GM21619 (cell line): ENCODE results near the gene ATP5PO.
"Not testable (repeated sequence)": the region's sequence is repeated elsewhere in the genome, so short reads cannot be mapped to it uniquely, and the experiment has no call there.

Experiments used
- ATAC-seq: cut with Tn5 transposase; IDR thresholded peaks from one replicate; pipeline ENCODE4 v1.9.1; 2021; ENCODE audit not compliant: unreplicated experiment

ATP5PO gene

DNA sequence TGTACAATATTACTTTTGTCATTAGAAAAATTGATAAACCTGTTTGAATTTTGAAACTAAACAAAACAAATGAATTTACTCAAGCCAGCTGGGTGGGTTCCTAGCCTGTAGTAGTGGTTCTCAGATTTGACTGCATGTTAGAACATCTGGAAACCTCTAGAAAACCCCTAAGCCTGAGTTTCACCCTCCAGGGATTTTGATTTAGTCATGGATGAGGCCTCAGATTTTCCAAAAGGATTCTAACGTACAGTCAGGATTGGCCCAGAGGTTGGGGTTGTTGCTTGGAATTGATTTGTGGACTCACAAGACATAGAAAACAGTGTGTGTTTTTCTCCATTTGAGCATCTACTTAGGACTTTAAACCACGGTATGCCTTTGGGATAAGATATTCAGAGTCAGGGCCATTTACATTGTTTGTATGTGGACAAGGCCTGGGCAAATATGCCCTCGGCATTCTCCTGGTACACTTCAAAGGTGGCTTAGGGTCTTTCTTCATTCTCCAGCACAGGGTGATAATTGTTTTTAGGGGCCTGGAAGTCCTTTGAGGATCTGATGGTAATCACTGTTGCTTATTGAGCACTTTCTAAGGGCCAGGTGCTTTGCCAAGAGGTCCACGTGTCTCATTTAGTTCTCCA is 42.6 kb downstream of the ATP5PO start:
- no peak for ATAC-seq

DNA sequence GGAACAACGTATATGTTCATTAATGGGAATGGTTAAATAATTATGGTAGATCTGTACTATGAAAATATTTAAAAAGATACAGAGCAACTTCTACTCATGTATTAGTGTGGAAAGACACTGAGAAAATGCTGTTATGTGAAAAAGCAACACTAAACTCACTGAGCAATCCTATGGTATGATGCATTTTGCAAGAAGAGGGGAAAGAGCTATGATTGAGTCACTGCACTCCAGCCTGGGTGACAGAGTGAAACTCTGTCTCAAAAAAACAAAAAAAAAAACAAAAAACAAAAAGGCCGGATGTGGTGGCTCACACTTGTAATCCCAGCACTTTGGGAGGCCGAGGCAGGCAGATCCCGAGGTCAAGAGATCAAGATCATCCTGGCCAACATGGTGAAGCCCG is 44.4 kb downstream of the ATP5PO start:
- no peak for ATAC-seq

DNA sequence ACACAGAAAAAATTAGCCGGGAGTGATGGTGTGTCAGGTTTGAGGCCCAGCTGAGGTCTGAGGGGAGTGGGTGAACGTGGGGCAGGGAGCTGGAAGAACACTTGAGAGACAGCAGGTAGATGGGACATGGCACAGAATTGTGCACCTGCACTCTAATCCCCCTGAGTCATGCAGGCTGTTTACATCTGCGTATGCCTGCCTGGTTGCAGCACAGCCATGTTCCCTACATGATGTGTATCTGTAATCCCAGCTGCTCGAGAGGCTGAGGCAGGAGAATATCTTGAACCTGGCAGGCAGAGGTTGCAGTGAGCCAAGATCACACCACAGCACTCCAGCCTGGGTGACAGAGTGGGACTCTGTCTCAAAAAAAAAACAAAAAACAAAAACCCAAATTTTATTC is 44.8 kb downstream of the ATP5PO start:
- ATAC-seq = no peak

DNA sequence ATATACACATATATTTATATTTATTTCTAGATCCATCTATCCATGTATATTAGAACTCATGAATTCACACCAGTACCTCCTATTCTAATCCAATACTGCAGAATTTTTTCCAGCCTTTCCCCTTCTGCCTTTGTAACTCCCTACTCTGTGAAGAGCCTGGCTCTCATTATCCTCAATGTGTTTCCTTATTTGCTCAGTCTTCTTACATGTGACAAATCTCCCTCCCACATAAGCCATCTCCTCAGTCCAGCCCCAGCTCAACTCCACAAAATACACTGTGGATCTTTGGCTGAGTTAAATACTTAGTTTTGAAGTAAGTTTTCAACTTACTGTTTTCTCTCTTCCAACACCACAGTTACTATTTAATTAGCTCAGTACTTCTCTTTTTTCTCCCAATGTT is 45.7 kb downstream of the ATP5PO start:
- ATAC-seq = no peak

DNA sequence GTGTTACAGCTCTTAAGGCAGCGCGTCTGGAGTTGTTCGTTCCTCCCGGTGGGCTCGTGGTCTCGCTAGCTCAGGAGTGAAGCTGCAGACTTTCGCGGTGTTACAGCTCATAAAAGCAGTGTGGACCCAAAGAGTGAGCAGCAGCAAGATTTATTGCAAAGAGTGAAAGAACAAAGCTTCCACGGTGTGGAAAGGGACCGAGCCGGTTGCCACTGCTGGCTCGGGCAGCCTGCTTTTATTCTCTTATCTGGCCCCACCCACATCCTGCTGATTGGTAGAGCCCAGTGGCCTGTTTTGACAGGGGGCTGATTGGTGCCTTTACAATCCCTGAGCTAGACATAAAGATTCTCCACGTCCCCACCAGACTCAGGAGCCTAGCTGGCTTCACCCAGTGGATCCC is 47.7 kb downstream of the ATP5PO start:
- not testable (repeated sequence) for ATAC-seq

DNA sequence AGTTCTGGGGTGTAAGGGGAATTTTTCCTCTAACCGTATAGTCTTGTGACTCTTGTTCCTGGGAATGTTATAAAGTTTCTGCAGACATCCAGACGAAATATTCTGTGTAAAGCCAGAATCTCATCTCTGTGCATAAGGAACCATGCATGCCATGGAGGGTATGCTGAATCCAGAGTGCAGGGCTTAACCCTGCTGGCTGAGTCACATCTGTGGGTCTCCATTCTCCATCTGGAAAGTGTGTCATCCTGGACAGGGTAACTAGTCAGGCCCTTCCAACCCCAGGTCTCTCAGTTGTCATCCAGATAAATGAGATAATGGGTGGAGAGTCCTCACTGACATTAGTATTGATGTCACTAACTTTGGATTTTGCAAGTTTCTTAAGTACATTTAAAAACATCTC is 48.8 kb downstream of the ATP5PO start:
- no peak for ATAC-seq

DNA sequence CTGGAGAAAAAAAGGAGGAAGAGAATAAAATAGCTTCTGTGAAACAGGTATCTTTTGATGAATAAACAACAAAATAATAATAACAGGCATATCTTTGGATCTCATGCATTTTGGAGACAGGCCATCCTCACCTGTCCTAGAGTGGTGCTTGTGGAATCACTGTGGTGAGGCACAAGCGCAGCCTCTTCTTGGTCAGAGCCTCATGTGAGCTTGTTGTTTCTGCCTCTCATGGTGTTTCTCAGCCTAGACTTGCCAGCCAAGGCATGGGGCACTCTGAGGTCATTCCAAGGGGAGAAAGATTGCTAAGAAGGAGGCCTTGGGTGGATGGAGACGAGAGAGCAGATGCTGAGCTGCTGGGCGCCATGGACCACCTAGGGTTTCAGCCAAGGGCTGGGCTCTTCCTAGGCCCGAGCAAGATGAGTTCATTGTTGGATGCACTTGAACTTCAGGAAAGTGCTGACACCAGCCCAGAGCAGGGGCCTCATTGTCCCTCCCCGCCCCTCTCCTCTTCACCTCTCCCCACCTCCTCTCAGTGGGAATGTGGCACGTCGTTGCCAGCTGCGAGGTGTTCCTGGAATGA is 49.5 kb downstream of the ATP5PO start:
- no peak for ATAC-seq

DNA sequence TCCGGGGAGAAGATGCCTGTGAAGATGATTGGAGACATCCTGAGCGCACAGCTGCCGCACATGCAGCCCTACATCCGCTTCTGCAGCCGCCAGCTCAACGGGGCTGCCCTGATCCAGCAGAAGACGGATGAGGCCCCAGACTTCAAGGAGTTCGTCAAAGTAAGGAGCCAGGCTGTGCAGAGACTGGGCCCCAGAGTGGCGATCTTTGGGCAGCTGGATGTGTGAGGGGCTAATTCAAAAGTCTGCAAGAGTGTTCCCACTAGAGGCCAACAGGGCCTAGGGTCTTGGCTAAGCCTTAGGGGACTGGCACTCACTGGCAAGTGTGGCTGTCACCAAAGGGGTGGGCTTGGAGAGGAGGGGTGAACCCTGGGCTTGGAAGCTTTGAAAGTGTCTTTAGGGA is 50.4 kb downstream of the ATP5PO start:
- no peak for ATAC-seq

DNA sequence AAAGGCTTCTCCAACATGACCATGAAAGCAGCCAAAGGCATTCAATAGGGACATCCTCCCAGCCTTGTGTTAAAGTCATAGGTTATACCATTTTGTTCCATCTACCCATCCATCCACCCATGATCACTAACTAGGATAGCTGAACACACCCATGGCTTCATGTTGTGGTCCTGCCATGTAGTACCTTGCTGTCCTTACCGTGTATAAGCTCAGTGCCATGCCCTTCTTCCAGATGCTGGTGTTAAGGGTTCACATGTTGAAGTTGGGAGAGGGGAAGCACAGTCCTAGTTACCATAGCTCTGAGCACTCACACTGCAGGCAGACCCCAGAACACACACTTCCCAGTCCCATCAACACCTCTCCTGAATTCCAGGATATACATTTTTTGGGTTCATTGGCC is 51.5 kb downstream of the ATP5PO start:
- no peak for ATAC-seq

DNA sequence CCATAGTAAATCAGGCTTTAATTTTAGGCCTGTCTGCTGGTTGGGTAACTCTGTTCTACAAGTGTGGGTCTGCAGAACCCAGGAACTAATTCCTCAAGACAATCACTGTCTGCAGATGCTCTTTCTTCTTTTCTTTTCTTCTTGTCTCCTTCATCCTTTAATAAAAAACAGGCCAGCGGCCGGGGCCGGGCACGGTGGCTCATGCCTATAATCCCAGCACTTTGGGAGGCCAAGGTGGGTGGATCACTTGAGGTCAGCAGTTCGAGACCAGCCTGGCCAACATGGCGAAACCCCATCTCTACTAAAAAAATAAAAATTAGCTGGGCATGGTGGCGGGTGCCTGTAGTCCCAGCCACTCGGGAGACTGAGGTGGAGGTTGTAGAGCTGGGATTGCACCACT is 52.4 kb downstream of the ATP5PO start:
- ATAC-seq = not testable (repeated sequence)

DNA sequence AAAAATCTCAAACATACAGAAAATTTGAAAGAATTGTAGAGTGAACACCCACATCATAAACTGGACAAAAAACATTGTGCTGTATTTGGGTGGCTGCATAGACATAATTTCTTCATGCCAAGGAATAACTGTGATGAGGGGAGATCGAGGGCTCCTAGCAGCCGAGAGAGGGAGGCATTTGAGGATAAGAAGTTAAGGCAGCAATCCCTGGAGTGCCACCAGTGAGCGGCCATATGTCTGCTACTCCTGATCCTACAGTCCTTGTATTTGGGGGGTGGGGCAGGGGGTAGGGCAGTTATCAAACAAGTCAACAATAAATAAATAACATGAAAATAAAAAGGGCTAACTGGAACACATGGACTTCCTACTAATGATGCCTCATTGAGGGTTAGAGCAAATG is 54.5 kb downstream of the ATP5PO start:
- ATAC-seq = no peak

DNA sequence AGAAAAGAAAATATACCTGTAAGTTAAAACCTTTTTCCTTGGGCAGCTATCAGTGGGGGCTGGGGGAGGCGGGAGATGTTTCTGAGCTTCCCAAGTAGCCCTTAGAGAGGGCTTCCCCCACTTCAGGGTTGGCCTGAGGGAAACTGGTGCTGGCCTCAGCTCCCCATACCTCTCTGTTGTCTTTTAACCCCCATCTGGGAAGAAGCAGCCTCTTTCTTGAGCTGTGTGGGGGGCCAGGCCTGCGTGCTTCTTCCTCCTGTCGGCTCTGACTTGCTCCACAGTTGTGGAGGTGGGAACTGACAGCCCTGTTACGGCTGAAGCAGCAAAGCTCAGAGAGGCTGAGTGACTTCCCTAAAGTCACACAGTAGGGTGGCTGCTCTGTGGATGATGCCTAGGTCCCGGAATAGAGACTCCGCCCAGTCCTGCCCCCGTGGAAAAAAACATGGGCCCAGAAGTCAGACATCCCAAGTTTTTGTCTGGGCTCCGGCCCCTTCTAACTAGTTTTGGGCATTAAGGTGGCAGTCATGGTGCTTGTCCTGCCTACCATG is 55.2 kb downstream of the ATP5PO start:
- no peak for ATAC-seq

DNA sequence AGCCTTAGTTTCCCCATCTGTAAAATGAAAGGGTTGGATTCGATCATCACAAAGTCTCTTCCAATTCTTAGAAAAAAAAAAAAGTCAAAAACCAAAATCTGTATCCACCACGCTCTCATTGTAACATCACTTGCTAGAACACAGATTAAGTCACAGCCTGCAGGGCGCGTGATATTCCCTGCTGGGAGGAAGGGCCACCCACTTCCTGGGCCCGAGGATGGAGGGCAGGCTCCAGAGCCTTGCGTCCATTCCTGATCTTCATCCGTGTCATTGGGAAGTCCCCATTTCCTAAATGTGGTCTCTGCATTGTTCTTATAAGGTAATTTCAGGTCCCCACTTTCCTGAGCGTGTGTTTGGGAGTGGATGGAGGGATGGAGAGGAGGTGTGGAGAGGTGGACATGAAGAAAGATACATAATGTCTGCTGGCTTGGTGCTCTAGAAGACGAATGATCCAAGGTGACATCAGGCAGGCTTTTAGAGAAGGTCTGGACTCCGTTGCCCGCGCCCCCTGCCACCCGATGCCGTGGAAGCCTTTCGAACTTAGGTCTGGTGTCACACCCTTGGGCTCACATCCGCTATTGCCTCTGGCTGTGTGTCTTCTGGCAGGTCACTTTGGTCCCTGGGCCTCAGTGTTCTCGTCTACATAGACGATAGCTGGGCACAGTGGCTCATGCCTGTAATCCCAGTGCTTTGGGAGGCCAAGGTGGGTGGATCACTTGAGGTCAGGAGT is 56.1 kb downstream of the ATP5PO start:
- ATAC-seq = no peak

DNA sequence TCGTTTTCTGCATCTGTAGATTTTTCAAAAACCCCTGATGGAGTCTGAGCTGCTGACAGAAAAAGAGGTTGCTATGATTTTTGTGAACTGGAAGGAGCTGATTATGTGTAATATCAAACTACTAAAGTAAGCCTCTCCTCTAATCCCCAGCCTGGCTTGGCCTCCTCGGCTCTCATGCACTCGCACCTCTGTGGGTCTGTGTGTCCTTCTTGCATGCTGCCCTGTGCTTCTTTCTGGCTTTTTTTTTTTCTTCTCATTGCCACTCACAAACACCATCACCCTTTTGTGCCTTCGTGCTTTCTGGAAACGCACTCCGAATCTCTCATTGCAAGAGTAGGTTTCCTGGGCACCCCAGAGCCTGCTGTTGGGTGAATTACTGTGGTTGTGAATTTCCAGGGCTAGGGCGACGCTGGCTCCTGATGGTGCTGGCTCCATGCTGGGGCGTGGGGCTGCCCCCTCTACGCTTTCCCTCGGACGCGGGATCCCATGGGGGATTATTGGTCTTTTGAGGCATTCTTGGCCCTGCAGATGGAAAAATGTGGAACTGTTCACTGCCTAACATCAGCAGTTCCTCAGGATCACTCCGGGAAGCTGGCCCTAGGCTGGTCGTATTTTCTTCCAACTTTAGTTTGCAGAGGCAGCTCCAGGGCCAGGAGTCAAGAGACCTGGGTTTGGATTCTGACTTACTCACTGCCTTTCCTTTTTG is 56.8 kb downstream of the ATP5PO start:
- ATAC-seq = no peak

DNA sequence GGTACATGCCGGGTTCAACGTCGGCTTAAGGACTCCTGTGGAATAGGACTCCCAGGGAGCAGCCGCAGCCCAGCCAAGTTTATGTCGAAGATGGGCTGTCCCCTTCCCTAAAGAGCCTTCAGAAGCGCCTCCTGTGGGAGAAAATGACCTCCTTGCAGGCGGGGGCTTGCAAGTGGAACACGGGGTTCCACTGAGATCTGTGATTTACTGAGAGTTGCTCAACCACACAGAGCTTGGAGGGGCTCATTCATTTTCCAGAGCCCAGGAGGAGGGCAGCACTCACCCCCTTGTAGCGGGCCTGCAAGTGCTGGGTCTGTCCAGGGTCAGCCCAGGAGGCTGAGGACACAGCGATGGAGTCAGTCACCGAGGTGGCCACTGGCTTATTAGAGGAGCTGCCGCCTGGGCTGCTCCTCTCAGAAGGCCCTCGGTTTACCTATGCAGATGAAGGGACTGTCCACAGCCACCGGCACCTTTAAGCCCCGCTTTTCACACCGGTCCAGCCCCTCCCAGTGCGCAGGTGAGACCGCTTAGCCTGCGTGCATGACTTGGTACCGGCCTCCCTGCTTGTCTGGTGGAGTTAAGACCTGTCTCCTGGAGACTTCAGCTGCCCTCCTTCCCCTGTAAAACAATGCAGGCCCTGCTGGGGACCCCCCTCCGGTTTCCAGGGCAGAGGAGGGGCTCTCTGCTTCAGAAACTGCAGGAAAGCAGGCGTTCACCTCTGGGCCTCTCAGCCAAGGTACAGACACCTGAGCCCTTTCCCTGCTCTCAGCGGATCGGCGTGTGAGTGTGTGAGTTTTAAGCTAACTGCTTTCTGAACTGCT is 57.5 kb downstream of the ATP5PO start:
- ATAC-seq = no peak

DNA sequence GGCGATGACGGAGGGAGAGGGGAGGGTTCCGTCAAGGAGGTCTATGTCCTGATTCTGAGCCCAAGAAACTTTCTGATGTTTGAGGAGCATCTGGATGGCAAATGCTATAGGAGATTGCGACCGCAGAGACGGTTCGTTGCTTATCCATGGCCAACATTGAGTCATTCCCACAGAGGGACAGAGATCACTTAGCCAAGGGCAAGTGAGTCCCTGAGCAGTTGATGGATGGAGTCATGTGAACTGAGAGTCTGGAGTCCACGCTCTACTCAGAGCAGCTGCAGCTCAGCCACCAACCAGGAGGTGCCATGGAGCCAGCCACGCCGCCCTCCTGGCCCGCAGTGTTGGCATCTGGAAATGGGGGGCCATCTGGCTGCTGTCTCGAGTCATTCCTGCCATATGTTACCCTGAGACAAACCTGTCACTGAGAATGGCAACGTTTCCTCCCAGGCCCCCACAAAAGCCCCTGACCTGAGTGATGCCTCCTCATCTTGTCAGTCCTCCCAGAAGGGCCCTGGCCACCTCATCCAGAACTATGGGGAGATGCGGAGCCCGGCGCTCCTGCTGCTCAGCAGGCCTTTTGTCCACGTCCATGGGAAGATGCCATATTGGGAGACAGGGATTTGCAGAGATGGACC is 58.6 kb downstream of the ATP5PO start:
- ATAC-seq = no peak

DNA sequence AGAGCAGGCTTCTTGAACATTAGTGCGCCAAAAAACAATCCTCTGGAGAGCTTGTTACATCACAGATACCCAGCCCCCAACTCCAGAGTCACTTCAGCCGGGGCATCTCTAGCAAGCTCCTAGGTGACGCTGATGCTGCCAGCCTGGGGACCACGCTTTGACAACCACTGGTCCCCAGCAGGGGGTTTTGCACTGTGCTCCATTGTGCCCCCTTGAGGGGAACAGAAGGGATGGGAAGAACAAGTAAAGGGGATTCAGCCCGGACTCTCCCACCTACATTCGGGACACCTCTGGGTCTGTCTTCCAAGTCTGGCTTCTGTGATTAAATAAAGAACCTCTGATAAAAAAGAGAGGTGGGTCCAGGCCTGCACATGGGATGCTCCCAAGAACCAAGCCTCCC is 60.4 kb downstream of the ATP5PO start:
- no peak for ATAC-seq

DNA sequence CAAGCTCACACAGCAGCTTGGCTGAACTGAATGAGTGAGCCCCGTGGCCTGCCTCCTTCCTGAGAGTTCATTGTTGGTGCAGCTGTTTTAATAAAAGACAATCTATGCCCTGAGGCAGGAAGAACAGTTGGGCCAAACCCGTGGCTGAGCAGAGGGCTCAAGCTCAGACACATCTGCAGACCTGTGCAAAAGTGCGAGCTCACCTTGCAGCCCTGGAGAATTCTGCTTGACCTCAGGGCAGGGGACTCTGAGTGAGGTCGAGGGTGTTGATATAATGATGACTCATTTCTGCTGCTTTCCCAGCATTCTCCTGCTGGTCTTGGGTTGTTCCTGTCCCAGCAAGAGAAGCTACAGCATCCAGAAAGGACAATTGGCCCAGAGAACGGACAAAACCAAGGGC is 61.0 kb downstream of the ATP5PO start:
- no peak for ATAC-seq
